GM12892 (cell line): ENCODE measurements around the gene MARCHF9.

Experiments
- POLR2A ChIP-seq: IDR thresholded peaks from 2 replicates; pipeline ENCODE4 v1.6.1; 2011; ENCODE audit warnings: low read depth, low read length, control low read depth
- POLR2AphosphoS5 ChIP-seq: IDR thresholded peaks from 2 replicates; pipeline ENCODE4 v1.6.1; 2011; ENCODE audit warnings: low read depth, low read length, control low read depth
- TAF1 ChIP-seq: IDR thresholded peaks from 2 replicates; pipeline ENCODE4 v1.6.1; 2011; ENCODE audit warnings: low read depth, mild to moderate bottlenecking, control low read depth, low read length, borderline replicate concordance

GRCh38 chr12:57767876-57768275, 13.0 kb downstream of the MARCHF9 start:
- TF ChIP-seq POLR2A: no peak
- no peak for TF ChIP-seq POLR2AphosphoS5
- TF ChIP-seq TAF1: no peak
